SK-N-SH treated with all-trans-retinoic acid at 6 μM for 48 hours (cell line): ENCODE results near the gene SLC35F4.

Experiments used
- ATAC-seq: fragments of 200-7000 bp; cut with Tn5 transposase; 3 replicates; pipeline ENCODE4 v1.9.1; 2020; ENCODE audit warnings: mild to moderate bottlenecking, moderate library complexity
- BACH2 ChIP-seq: fragments of 250-450 bp; sonication (Bioruptor Pico); IDR thresholded peaks from 2 replicates; pipeline ENCODE4 v1.9.0; 2021; ENCODE audit warnings: mild to moderate bottlenecking, borderline replicate concordance
- CSDC2 ChIP-seq: fragments of 250-450 bp; sonication (Bioruptor Pico); IDR thresholded peaks from 2 replicates; pipeline ENCODE4 v1.5.0; 2020; ENCODE audit warnings: mild to moderate bottlenecking, moderate library complexity
- CSRNP3 ChIP-seq: fragments of 250-450 bp; sonication (Bioruptor Pico); IDR thresholded peaks from 2 replicates; pipeline ENCODE4 v1.5.1; 2021; ENCODE audit warnings: mild to moderate bottlenecking, moderate library complexity
- ESRRG ChIP-seq: fragments of 250-450 bp; sonication (Bioruptor Pico); IDR thresholded peaks from 2 replicates; pipeline ENCODE4 v1.6.1; 2021; ENCODE audit warnings: mild to moderate bottlenecking
- GLIS3 ChIP-seq: fragments of 250-450 bp; sonication (Bioruptor Pico); IDR thresholded peaks from 2 replicates; pipeline ENCODE4 v1.5.0; 2020; ENCODE audit warnings: mild to moderate bottlenecking, moderate library complexity
- ISL1 ChIP-seq: fragments of 250-450 bp; sonication (Bioruptor Pico); IDR thresholded peaks from 2 replicates; pipeline ENCODE4 v2.1.2; 2022; ENCODE audit warnings: mild to moderate bottlenecking, moderate library complexity
- OSR1 ChIP-seq: fragments of 250-450 bp; sonication (Bioruptor Pico); IDR thresholded peaks from 2 replicates; pipeline ENCODE4 v1.8.0; 2022; ENCODE audit warnings: moderate library complexity, mild to moderate bottlenecking, inconsistent platforms
- PPARA ChIP-seq: fragments of 250-450 bp; sonication (Bioruptor Pico); IDR thresholded peaks from 2 replicates; pipeline ENCODE4 v1.5.0; 2020; ENCODE audit warnings: mild to moderate bottlenecking, borderline replicate concordance
- RARB ChIP-seq: fragments of 250-450 bp; sonication (Bioruptor Pico); IDR thresholded peaks from 2 replicates; pipeline ENCODE4 v1.8.0; 2021; ENCODE audit warnings: mild to moderate bottlenecking, moderate library complexity
- SNAI2 ChIP-seq: fragments of 250-450 bp; sonication (Bioruptor Pico); IDR thresholded peaks from 2 replicates; pipeline ENCODE4 v1.5.0; 2020; ENCODE audit warnings: mild to moderate bottlenecking, moderate library complexity
- TCF4 ChIP-seq: fragments of 250-450 bp; sonication (Bioruptor Pico); IDR thresholded peaks from 2 replicates; pipeline ENCODE4 v1.8.0; 2021; ENCODE audit warnings: mild to moderate bottlenecking, moderate library complexity, borderline replicate concordance
- TOX ChIP-seq: fragments of 250-450 bp; sonication (Bioruptor Pico); IDR thresholded peaks from 2 replicates; pipeline ENCODE4 v1.8.0; 2021; ENCODE audit warnings: mild to moderate bottlenecking, moderate library complexity, borderline replicate concordance
- ZC3H10 ChIP-seq: fragments of 250-450 bp; sonication (Bioruptor Pico); IDR thresholded peaks from 2 replicates; pipeline ENCODE4 v1.5.1; 2021; ENCODE audit warnings: mild to moderate bottlenecking, moderate library complexity
- ZFP3 ChIP-seq: fragments of 250-450 bp; sonication (Bioruptor Pico); IDR thresholded peaks from 2 replicates; pipeline ENCODE4 v1.5.0; 2020; ENCODE audit warnings: mild to moderate bottlenecking, moderate library complexity
- ZNF70 ChIP-seq: fragments of 450-650 bp; formaldehyde crosslinking; IDR thresholded peaks from 2 replicates; pipeline ENCODE4 v1.5.0; 2020; ENCODE audit warnings: mild to moderate bottlenecking, moderate library complexity
- ZNF8 ChIP-seq: fragments of 450-650 bp; formaldehyde crosslinking; IDR thresholded peaks from 2 replicates; pipeline ENCODE4 v1.5.0; 2020; ENCODE audit warnings: mild to moderate bottlenecking, moderate library complexity
- TF ChIP-seq, protein P1 (sequence below): fragments of 250-450 bp; sonication (Bioruptor Pico); IDR thresholded peaks from 2 replicates; pipeline ENCODE4 v1.5.1; 2020; ENCODE audit warnings: low read depth, mild to moderate bottlenecking, moderate library complexity
- TF ChIP-seq, protein P2 (sequence below): fragments of 250-450 bp; sonication (Bioruptor Pico); IDR thresholded peaks from 2 replicates; pipeline ENCODE4 v1.8.0; 2021; ENCODE audit warnings: low read depth, mild to moderate bottlenecking, moderate library complexity, borderline replicate concordance

SLC35F4 gene

DNA sequence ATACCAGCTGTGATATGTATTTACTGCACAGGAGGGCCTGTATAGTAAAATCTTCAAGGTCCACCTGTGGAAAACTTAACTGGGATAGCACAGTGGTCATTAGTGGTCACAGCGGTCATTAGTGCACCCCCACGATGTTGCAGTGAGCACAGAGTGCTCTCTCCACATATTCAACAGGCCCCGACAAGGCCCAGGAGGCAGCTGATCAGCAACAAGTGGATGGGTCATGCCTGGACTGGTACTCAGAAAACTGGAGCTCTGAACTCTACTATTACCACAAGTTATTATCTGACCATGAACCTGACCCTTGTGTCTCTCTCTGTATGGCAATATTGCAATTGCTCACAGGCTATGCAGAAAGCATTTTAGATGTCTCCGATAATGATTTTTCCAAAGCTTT is 129.5 kb downstream of the SLC35F4 start:
- ATAC-seq, result no peak
- TF ChIP-seq ZC3H10 (CRISPR knock-in tag) (no peak), RARB (CRISPR knock-in tag) (no peak)
- TF ChIP-seq, all 23 proteins: peak for 0

- TF ChIP-seq ZNF70 (CRISPR knock-in tag) (no peak), RARB (CRISPR knock-in tag) (no peak), ZFP3 (CRISPR knock-in tag) (no peak), GLIS3 (CRISPR knock-in tag) (no peak), TOX (CRISPR knock-in tag) (no peak), CSDC2 (CRISPR knock-in tag) (no peak)
- TF ChIP-seq, protein P1, sequence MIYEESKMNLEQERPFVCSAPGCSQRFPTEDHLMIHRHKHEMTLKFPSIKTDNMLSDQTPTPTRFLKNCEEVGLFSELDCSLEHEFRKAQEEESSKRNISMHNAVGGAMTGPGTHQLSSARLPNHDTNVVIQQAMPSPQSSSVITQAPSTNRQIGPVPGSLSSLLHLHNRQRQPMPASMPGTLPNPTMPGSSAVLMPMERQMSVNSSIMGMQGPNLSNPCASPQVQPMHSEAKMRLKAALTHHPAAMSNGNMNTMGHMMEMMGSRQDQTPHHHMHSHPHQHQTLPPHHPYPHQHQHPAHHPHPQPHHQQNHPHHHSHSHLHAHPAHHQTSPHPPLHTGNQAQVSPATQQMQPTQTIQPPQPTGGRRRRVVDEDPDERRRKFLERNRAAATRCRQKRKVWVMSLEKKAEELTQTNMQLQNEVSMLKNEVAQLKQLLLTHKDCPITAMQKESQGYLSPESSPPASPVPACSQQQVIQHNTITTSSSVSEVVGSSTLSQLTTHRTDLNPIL, result no peak
- TF ChIP-seq, protein P2, sequence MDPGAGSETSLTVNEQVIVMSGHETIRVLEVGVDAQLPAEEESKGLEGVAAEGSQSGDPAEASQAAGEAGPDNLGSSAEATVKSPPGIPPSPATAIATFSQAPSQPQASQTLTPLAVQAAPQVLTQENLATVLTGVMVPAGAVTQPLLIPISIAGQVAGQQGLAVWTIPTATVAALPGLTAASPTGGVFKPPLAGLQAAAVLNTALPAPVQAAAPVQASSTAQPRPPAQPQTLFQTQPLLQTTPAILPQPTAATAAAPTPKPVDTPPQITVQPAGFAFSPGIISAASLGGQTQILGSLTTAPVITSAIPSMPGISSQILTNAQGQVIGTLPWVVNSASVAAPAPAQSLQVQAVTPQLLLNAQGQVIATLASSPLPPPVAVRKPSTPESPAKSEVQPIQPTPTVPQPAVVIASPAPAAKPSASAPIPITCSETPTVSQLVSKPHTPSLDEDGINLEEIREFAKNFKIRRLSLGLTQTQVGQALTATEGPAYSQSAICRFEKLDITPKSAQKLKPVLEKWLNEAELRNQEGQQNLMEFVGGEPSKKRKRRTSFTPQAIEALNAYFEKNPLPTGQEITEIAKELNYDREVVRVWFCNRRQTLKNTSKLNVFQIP (CRISPR knock-in tag), result no peak
- TF ChIP-seq, all 23 proteins: peak for 0
- ATAC-seq, result no peak
These were observed 130.6 kb downstream of the SLC35F4 start for GRCh38 chr14:57735276-57735675.

DNA sequence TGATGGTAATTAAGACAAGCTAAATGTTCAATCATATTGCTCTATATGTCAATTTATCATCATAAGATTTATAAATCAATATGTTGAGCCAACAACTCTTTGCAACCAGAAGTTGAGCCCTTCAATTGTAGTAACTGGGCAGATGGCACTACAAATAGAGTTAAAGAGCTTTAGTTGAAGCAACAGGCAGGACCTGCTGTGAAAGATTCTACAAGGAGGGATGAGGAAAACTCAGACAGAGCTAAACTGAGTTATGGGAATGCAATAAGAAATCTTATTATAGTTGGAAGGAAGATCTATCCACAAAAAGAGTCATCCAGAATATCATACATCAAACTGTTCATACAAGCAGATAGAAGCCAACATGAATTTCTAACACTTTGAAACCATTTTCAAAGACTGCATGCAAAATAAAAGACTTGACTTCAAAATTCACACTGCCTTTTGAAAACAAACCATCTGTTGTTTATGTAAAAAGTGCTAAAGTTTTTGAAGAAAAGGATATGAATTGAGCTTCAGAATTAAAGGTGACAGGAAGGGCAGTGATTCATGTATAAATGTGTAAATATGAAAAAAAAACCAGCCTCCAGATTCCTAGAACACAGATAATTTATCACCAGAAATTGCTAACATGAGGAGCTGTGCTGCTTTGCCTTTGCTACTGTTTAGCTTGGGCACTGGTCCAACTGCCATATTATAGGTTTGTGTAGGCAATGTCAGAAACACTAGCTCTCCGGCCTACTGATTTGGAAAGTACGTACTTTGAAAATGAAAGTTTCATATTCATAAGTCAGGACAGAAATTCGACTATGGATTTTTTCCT is 133.2 kb downstream of the SLC35F4 start:
- TF ChIP-seq SNAI2 (no peak), ZNF8 (no peak), PPARA (CRISPR knock-in tag) (no peak), BACH2 (CRISPR knock-in tag) (no peak), ZFP3 (CRISPR knock-in tag) (no peak), CSDC2 (CRISPR knock-in tag) (no peak), TOX (CRISPR knock-in tag) (no peak), RARB (CRISPR knock-in tag) (no peak), GLIS3 (CRISPR knock-in tag) (no peak), TCF4 (no peak), ESRRG (no peak), OSR1 (CRISPR knock-in tag) (no peak), ZC3H10 (CRISPR knock-in tag) (no peak), ISL1 (CRISPR knock-in tag) (no peak), ZNF70 (CRISPR knock-in tag) (no peak), CSRNP3 (CRISPR knock-in tag) (no peak)
- TF ChIP-seq, protein P1, result no peak

GRCh38 chr14:57729208-57730187 is 136.4 kb downstream of the SLC35F4 start:
- ATAC-seq, result no peak

More for the DNA sequence above, 133.2 kb downstream of the SLC35F4 start:
- no peak for ATAC-seq

More at GRCh38 chr14:57729208-57730187, 136.4 kb downstream of the SLC35F4 start:
- TF ChIP-seq CSDC2 (CRISPR knock-in tag) (no peak), ESRRG (no peak)
- TF ChIP-seq, protein P2 (CRISPR knock-in tag), result no peak
